Upper lobe of right lung (tissue), 1 donor: ENCODE results near the gene EWSR1. TPM values are rescaled to one million over a fixed set of nuclear protein-coding genes. Genes with fewer than 3 reads are reported as not detected.
A peak's percentile ranks its signal among the peaks of the same experiment; 100 is the strongest.

Experiments
- ATAC-seq: fragments of 200-7000 bp; cut with Tn5 transposase; one replicate; pipeline ENCODE4 v1.9.1; 2020; ENCODE audit warnings: mild to moderate bottlenecking, moderate library complexity
- DNase-seq: peaks from one replicate; pipeline ENCODE4 v3.0.0-alpha.2; 2020
- H3K27ac ChIP-seq: fragments of 200-600 bp; one replicate; pipeline ENCODE4 v1.8.0; 2022
- H3K27me3 ChIP-seq: fragments of 200-600 bp; one replicate; pipeline ENCODE4 v1.8.0; 2022; ENCODE audit warnings: mild to moderate bottlenecking
- H3K36me3 ChIP-seq: fragments of 200-600 bp; one replicate; pipeline ENCODE4 v1.8.0; 2022
- H3K4me1 ChIP-seq: fragments of 200-600 bp; one replicate; pipeline ENCODE4 v1.8.0; 2022
- H3K4me3 ChIP-seq: fragments of 200-600 bp; one replicate; pipeline ENCODE4 v1.8.0; 2022; ENCODE audit warnings: mild to moderate bottlenecking
- H3K9me3 ChIP-seq: fragments of 200-600 bp; one replicate; pipeline ENCODE4 v1.8.0; 2022
- CTCF ChIP-seq: fragments of 200-600 bp; IDR thresholded peaks from one replicate; pipeline ENCODE4 v1.8.0; 2022; ENCODE audit warnings: antibody characterized with exemption
- intact Hi-C: fragments of 100-400 bp; cut with DNase I; formaldehyde crosslinking; loops from one replicate; pipeline ENCODE4 v1.11.0; 2022
- total RNA-seq: library from RNA; stranded (reverse); fragmentation: NEBNext Ultra II Directional; extraction: Animal tissue kit (Norgen Biotek cat#: 25700); gene quantifications from one replicate; pipeline ENCODE4 v1.2.1, GENCODE V29; 2021
- donor health status: DM: no; HTN: yes; CAD: no; lungs with severe emphysema.

The EWSR1 gene
- total RNA-seq, 1 donor from 2014 or later, result 149 TPM

- ATAC-seq, result no peak
- no peak for DNase-seq
- no peaks in the 10 kb centered on the region for H3K36me3 ChIP-seq
- intact Hi-C loops, result no loop called here
- H3K4me3 ChIP-seq, result no peak overlapping the region
- H3K27me3 ChIP-seq, result peaks cover 10% of the 10 kb centered on the region
- H3K4me1 ChIP-seq, result peaks cover 3% of the 10 kb centered on the region
- no peaks in the 10 kb centered on the region for H3K9me3 ChIP-seq
- TF ChIP-seq CTCF, result no peak
- H3K27ac ChIP-seq, result no peak overlapping the region
These were observed 52.5 kb downstream of the EWSR1 start for GRCh38 chr22:29320546-29320945.

- Histone ChIP-seq H3K9me3 (no peaks in the 10 kb centered on the region), H3K27ac (no peak overlapping the region), H3K36me3 (peaks cover 24% of the 10 kb centered on the region), H3K27me3 (no peaks in the 10 kb centered on the region), H3K4me1 (no peaks in the 10 kb centered on the region), H3K4me3 (no peak overlapping the region)
- no peak for TF ChIP-seq CTCF
- DNase-seq (no peak), ATAC-seq (no peak)
- intact Hi-C loops, result no loop called here
These were observed 55.6 kb downstream of the EWSR1 start for GRCh38 chr22:29323641-29324040.

GRCh38 chr22:29325356-29325755 lies 57.3 kb downstream of the EWSR1 start:
- ATAC-seq (no peak), DNase-seq (no peak)
- Histone ChIP-seq H3K27me3 (no peaks in the 10 kb centered on the region), H3K27ac (no peak overlapping the region), H3K4me1 (no peaks in the 10 kb centered on the region), H3K9me3 (no peaks in the 10 kb centered on the region), H3K36me3 (peaks cover 39% of the 10 kb centered on the region), H3K4me3 (no peak overlapping the region)
- intact Hi-C loops, result no loop called here
- no peak for TF ChIP-seq CTCF

GRCh38 chr22:29325785-29326315 lies 57.8 kb downstream of the EWSR1 start:
- Histone ChIP-seq H3K9me3 (no peaks in the 10 kb centered on the region), H3K27me3 (no peaks in the 10 kb centered on the region), H3K4me3 (no peak overlapping the region), H3K36me3 (peaks cover 44% of the 10 kb centered on the region), H3K27ac (no peak overlapping the region), H3K4me1 (no peaks in the 10 kb centered on the region)
- no peak for DNase-seq
- ATAC-seq, result no peak
- TF ChIP-seq CTCF, result no peak
- intact Hi-C loops, result no loop called here

GRCh38 chr22:29326481-29326880 lies 58.4 kb downstream of the EWSR1 start:
- no peak overlapping the region for H3K27ac ChIP-seq
- H3K4me3 ChIP-seq, result no peak overlapping the region
- TF ChIP-seq CTCF, result no peak
- H3K9me3 ChIP-seq, result no peaks in the 10 kb centered on the region
- intact Hi-C loops, result no loop called here
- H3K27me3 ChIP-seq, result no peaks in the 10 kb centered on the region
- H3K36me3 ChIP-seq, result peaks cover 48% of the 10 kb centered on the region
- no peaks in the 10 kb centered on the region for H3K4me1 ChIP-seq
- ATAC-seq (no peak), DNase-seq (no peak)

- no peak for DNase-seq
These were observed 59.2 kb downstream of the EWSR1 start for GRCh38 chr22:29327089-29327764.

More at GRCh38 chr22:29327089-29327764, 59.2 kb downstream of the EWSR1 start:
- H3K27ac ChIP-seq, result no peak overlapping the region
- TF ChIP-seq CTCF, result no peak
- H3K9me3 ChIP-seq, result no peaks in the 10 kb centered on the region
- H3K27me3 ChIP-seq, result no peaks in the 10 kb centered on the region
- peak; percentile 2 for ATAC-seq
- H3K36me3 ChIP-seq, result peaks cover 56% of the 10 kb centered on the region
- H3K4me1 ChIP-seq, result no peaks in the 10 kb centered on the region
- no peak overlapping the region for H3K4me3 ChIP-seq
- intact Hi-C loops, result no loop called here
